Gastroesophageal sphincter (tissue), 3 donors: ENCODE data around the gene CCDC71L.

ENCODE experiments used
- CTCF ChIP-seq, 4 experiments: fragments of 200-600 bp in 2 of 4; fragments of 450-650 bp in 2 of 4; sonication (generic) in 1 of 4; IDR thresholded peaks; one replicate each; pipeline ENCODE4 v1.5.1; 2017 to 2019; ENCODE audit warnings: antibody characterized with exemption in 4 of 4, mild to moderate bottlenecking in 2 of 4, moderate library complexity in 2 of 4
- EP300 ChIP-seq: sonication (generic); formaldehyde crosslinking; IDR thresholded peaks from one replicate; pipeline ENCODE4 v1.6.1; 2017; ENCODE audit warnings: antibody characterized with exemption, mild to moderate bottlenecking

GRCh38 chr7:106640368-106641141 lies 20.4 kb downstream of the CCDC71L start:
- TF ChIP-seq CTCF (IDR thresholded peaks at IDR 0.05) (no peak), EP300 (no peak)
